ENCODE measurements around the gene EVI5L. TPM values are rescaled to one million over a fixed set of nuclear protein-coding genes. Genes with fewer than 3 reads are reported as not detected.

The EVI5L gene
- total RNA-seq, 1 donor from 2014 or later: 9.6 TPM

- peak; percentile 36 for ATAC-seq
These were observed 70.9 kb downstream of the EVI5L start for GRCh38 chr19:7900931-7901330.

DNA sequence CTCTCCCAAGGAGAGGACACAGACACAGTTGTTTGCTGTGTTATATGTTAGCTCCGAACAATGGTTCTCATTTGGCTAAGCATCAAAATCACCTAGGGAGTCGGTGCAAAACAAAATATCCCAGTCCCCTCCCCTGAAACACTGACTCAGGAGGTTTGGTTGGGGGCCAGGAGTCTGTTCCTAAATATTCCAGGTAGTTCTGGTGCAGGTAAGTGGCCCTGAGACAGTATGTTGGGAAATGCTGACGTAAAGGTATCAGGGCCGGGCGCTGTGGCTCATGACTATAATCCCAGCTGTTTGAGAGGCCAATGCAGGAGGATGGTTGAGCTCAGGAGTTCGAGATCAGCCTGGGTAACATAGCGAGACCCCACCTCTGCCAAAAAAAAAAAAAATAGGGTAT is 71.3 kb downstream of the EVI5L start:
- peak; percentile 17 for ATAC-seq

DNA sequence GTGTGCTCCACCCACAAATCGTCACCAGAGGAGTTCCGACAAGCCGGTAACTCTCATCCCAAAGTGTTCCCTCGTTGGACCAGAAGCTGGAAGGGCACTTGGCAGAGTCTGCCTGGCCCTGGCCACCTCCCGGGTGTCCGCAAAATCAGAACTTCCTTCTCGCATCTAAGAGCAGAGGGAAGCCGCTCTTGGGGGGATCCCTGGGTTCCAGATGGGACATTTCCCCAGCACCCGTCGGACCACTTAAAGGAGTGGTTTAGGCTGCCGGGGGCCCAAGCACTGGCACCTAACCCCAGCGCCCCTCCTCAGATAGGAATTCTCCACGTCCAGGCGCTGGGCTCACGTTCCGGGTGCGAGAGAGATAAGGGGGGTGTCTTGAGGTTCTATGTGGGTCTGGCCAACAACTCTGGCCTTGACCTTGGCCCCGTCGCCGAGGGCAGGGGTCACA is 72.8 kb downstream of the EVI5L start:
- no peak for ATAC-seq

- ATAC-seq: peak; percentile 82
These were observed 73.4 kb downstream of the EVI5L start, which contains the start of gene MAP2K7 for GRCh38 chr19:7903244-7904073. Gene MAP2K7, plus strand, starts transcription at chr19:7903877. Its CDS starts 68 bp downstream, at chr19:7903945.

DNA sequence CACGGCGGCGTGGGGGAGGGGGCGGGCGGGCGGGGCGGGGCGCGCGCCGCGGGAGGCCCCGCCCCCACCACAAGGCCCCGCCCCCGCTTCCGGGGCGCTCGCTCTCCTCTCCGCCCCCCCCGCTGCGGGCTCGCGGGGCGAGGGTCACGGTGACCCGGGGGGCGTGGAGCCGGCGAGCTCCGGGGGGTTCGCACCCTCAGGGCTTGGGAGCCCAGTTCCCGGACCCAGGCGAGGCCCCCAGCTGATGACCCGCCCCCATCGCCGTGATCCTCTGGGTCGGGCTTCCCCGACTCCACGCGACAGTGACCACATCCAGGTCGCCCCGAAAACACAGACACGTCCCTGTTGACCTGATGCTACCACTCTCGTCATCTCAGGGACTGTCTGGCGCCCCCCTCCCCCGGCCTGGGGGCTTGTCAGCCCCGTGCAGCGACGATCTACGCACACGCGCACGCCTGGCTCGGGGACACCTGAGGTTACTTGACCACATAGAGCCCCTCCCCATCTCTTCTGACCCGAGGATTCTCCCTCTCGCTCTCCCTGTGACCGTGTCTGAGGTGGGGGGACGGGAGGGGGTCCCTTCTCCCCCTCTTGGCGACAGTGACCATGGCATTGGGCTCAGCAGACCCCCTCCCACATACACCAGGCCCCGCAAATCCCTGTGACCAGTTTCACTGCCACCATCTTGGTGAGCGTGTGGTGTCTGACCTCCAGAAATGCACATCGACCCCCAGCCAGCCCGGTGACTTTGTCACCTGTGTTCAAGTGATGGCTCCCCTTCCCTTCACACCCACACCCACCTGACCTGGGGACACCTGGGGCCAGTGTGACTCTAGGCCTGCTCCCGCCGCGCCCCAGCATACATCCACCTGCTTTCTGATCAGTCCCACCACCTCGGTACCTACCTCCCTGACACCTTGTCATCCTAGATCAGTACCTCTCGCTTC is 74.3 kb downstream of the EVI5L start:
- ATAC-seq: peak; percentile 27

DNA sequence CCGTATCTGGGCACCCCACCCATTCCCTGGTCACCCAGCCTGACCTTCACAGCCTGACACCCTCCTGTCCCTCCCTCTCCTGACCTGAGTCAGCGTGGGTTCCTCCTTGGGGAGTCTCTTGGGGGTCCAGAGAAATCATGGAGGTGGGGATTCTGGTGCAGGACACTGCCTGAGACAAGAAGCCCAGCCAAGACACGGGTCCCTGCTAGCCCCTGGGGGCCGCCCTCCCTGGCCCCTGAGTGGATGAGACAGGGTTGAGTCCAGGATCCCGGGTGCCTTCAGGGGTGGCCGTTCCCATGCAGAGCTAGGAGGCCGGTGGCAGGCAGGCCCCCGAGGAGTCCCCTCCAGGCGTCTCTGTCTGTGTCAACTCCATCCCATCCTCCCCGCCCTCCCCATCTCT is 75.2 kb downstream of the EVI5L start:
- ATAC-seq: no peak

DNA sequence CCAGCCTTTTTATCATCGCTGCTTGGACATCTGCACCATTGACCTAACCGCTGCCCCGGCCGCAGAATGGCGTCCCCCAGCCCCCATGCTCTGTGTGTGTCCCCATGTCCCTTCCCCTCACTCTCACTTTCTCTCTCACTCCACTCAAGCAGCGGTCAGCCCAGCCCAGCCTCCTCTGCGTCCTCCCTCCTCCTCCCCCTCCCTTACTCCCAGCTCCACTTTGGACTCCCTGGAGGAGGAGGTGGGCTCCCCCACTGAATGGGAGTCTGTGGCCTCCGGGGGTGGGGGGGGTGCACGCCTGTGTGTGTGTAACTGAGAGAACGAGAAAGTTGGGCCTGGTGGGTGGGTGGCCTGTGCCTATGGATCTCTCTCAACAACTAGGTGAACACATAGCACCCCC is 75.8 kb downstream of the EVI5L start:
- no peak for ATAC-seq

- ATAC-seq: no peak
These were observed 77.1 kb downstream of the EVI5L start for GRCh38 chr19:7907122-7907521.

DNA sequence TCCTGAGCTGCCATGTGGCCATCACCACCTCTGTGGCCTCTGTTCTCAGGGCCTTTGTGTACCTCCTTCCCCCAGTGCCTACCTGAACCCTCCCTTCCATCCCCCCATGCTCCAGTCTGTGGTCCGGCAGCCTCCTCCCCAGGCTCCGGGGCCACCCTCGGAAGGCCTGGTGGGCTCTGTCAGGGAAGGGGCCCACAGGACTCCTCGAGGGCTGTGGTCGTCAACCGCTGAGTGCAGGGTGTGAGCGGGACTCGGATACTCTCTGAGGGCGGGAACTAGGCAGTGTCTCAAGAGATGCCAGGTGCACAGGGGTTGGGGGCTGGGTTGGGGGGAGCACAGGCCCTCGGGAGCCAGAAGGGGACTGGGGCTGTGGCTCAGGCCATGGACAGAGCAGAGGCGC is 77.5 kb downstream of the EVI5L start:
- ATAC-seq: no peak

DNA sequence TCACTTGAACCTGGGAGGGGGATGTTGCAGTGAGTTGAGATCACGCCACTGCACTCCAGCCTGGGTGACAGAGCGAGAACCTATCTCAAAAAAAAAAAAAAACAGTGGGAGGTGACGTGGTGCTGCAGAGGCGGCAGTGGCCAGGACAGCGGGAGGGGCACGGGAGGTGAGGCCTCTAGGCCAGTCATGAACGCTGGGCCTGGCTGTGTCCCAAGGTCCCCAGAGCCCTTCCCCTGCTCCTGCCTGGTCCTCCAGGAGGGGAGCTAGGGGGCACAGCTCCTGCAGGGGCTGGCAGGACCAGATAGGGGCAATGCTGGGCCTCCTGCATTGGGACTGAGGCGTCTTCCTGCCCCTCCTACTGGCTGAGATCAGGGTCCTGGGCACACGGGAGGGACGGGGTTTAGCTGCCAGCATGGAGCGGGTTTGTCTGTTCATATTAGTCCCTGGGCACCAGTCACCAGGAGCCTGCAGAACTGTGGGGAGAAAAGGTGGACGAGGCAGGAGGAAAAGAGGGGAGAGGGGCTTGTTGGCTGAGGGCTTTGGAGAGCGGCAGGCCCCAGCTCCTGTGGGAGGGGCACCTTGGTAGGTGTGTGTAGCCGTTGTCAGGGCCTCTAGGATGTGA is 78.2 kb downstream of the EVI5L start:
- no peak for ATAC-seq

GRCh38 chr19:7908742-7909461 is 78.9 kb downstream of the EVI5L start:
- ATAC-seq: peak; percentile 5

DNA sequence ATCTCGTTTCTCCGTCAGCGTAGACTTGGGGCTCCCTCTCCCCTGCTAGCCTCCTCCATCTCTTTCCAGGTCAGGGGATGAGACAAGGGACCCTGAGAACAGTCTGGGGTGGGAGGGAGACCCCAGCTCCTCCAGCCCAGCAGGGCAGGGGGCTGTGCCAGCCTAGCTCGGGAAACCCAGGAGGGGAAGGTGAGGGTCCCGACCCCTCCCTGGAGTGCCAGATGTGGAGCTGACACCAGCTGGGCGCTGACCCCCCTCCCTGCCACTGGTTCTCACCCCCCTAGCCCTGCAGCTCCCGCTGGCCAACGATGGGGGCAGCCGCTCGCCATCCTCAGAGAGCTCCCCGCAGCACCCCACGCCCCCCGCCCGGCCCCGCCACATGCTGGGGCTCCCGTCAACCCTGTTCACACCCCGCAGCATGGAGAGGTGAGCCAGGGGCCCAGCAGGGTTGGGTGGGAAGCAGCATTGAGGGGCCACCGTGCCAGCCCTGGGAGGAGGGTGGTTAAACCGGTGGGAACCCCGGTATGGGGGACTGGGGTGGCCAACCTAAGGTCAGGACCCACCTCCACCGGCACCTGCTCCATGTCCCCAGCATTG is 79.6 kb downstream of the EVI5L start:
- no peak for ATAC-seq

DNA sequence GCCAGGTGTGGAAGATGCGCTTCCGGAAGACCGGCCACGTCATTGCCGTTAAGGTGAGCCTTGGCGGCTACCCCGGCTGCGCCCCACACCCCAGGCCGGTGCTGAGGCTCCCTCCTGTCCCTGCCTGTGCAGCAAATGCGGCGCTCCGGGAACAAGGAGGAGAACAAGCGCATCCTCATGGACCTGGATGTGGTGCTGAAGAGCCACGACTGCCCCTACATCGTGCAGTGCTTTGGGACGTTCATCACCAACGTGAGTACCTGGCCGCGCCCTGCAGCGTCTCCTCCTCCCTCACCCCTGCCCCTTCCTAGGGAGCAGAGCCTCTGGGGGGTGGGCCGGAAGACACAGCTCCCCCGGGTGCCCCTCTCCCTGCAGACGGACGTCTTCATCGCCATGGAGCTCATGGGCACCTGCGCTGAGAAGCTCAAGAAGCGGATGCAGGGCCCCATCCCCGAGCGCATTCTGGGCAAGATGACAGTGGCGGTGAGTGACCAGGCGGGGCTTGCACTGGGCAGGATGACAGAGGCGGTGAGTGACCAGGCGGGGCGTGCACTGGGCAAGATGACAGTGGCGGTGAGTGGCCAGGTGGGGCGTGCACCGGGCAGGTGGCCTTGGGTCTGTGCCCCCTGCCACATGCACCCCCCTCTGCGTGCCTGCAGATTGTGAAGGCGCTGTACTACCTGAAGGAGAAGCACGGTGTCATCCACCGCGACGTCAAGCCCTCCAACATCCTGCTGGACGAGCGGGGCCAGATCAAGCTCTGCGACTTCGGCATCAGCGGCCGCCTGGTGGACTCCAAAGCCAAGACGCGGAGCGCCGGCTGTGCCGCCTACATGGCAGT is 80.5 kb downstream of the EVI5L start:
- no peak for ATAC-seq

GRCh38 chr19:7911508-7912143 is 81.6 kb downstream of the EVI5L start:
- no peak for ATAC-seq

GRCh38 chr19:7912144-7912696 is 82.2 kb downstream of the EVI5L start:
- ATAC-seq: no peak

DNA sequence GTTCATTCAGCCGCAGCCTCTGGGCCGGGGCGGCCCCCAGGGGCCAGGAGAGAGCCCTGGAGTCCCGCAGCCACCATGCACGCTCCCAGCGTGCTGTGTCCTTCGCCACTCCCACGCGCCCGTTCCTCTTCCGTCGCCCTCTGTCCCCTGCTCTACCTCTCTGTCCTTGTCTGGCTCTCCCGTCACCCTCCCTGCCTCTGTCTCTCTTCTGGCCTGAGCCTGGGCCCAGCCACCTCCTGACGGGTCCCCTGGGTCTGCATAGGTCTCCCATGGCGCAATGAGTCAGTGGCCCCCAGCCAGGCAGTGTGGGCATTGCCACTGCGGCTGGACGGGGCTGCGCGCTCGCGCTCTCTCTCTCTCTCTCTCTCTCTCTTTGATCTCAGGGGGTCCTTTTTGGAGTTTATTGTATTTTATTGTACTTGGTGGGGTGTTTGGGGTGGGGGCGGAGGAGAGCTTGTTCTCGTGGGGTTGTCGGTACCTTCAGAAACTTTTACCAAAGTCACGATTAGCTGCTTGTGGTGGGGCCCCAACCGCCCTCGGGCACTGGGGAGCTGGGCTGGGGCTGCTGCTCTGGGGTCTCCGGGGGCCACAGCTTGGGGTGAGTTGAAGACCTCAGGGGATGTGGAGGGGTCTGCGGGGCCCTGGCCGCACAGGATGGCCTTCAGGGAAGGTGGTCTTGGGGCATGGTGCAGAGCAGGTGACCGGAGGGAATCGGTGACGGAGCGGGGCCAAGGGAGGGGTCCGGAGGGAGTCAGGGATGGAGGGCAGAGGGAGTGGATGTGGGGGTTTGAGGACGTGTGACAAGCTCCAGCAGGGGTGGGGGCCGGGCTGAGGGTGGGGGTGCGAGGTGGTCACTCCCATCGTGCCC is 82.9 kb downstream of the EVI5L start:
- ATAC-seq: no peak

DNA sequence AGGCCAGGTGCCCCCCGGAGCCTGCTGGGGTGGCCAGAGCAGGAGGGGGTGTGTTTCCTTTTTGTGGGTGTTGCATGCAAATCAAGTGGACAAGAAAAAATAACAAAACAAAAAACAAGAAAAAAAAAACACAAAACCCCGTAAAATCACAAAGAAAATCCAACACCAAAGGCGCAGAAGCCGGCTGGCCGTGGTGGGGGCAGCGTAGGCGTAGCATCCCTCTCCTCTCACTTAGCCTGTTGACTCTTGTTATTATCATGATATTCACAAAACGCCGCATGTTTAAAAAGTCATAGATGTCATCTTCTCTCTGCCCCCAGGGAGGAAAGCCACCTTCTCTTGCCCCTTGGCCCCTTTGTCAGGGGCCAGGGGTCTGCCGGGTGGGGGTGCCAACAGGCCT is 83.6 kb downstream of the EVI5L start:
- ATAC-seq: no peak

GRCh38 chr19:7914099-7914498 is 84.1 kb downstream of the EVI5L start:
- ATAC-seq: no peak

Measured in esophagus mucosa (tissue), 1 donor.